ENCODE results near the gene GALNT14. TPM values are rescaled to one million over a fixed set of nuclear protein-coding genes. Genes with fewer than 3 reads are reported as not detected.

The GALNT14 gene
- total RNA-seq, 1 donor from 2014 or later: 0.14 TPM

DNA sequence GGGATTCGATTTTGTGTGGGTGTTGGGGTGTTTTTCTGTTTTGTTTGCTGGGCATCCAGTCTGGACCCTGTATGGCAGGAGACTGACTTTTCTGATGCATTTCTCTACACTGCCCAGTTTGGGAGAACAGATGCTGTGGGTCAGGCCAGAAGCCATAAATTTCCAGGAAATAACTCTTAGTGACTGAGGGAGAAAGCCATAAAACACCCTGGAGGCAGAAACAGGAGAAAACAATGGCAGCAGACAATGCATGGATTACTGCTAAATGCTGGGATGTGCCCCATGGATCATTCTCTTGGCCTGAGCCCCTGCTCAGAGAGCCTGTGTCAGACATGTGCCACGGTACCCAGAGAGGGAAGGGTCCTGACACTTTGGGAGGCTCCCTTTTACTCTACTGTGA, 197.4 kb downstream of the GALNT14 start:
- Histone ChIP-seq H3K27me3 (ENCODE audit: low read depth) (no peaks in the 10 kb centered on the region), H3K4me3 (no peak overlapping the region), H3K9me3 (replicated peaks) (no peaks in the 10 kb centered on the region), H3K36me3 (no peaks in the 10 kb centered on the region), H3K27ac (replicated peaks) (no peak overlapping the region), H3K4me1 (no peaks in the 10 kb centered on the region)
- DNase-seq: no peak
- TF ChIP-seq, protein P1, sequence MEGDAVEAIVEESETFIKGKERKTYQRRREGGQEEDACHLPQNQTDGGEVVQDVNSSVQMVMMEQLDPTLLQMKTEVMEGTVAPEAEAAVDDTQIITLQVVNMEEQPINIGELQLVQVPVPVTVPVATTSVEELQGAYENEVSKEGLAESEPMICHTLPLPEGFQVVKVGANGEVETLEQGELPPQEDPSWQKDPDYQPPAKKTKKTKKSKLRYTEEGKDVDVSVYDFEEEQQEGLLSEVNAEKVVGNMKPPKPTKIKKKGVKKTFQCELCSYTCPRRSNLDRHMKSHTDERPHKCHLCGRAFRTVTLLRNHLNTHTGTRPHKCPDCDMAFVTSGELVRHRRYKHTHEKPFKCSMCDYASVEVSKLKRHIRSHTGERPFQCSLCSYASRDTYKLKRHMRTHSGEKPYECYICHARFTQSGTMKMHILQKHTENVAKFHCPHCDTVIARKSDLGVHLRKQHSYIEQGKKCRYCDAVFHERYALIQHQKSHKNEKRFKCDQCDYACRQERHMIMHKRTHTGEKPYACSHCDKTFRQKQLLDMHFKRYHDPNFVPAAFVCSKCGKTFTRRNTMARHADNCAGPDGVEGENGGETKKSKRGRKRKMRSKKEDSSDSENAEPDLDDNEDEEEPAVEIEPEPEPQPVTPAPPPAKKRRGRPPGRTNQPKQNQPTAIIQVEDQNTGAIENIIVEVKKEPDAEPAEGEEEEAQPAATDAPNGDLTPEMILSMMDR (IDR thresholded peaks at IDR 0.05; ENCODE audit: borderline replicate concordance): no peak
- intact Hi-C loops (cut with micrococcal nuclease): no loop called here

- Histone ChIP-seq H3K9me3 (replicated peaks) (no peaks in the 10 kb centered on the region), H3K4me1 (no peaks in the 10 kb centered on the region), H3K27me3 (ENCODE audit: low read depth) (no peaks in the 10 kb centered on the region), H3K36me3 (no peaks in the 10 kb centered on the region), H3K4me3 (no peak overlapping the region), H3K27ac (replicated peaks) (no peak overlapping the region)
- TF ChIP-seq, protein P1 (IDR thresholded peaks at IDR 0.05; ENCODE audit: borderline replicate concordance): no peak
- intact Hi-C loops (cut with micrococcal nuclease): no loop called here
- no peak for DNase-seq
Measured at GRCh38 chr2:30939364-30939763, 198.9 kb downstream of the GALNT14 start.

DNA sequence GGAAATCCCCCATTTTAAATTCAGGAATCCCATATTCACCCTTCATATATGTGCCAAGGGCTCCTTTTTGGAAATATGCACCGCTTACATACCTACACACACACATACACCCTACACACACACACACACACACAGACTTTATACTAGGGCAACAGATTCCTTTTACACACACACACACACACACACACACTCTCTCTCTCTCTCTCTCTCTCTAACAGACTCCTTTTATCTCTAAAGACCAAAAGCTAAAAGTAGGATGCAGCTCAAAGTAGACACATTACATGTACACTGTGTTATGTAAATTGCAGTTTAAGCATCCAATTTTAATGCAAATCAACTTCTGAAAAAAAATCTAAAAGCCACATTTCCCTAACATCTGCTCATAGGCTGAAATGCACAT, 200.0 kb downstream of the GALNT14 start:
- intact Hi-C loops (cut with micrococcal nuclease): no loop called here
- Histone ChIP-seq H3K27me3 (ENCODE audit: low read depth) (no peaks in the 10 kb centered on the region), H3K4me3 (no peak overlapping the region), H3K27ac (replicated peaks) (no peak overlapping the region), H3K9me3 (replicated peaks) (no peaks in the 10 kb centered on the region), H3K4me1 (no peaks in the 10 kb centered on the region), H3K36me3 (no peaks in the 10 kb centered on the region)
- TF ChIP-seq, protein P1 (IDR thresholded peaks at IDR 0.05; ENCODE audit: borderline replicate concordance): no peak
- no peak for DNase-seq

DNA sequence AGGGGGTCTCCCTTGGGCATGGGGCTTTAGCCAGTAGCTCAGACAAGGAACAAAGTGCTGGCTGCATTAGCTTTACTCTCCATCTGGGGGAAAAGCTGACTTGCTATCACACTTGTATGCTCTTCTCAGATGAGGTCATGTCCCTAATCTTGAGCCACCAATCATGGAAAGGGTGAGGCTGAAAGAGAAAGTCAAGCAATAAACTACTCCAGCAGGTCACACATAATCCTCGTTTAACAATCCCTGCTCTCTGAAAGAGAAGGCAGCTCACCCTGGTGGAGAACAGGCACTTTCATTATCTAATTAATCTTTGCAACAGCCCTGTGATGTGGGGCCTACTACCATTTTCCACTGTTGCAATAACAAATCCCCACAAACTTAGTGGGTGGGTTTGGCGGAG, 201.3 kb downstream of the GALNT14 start:
- intact Hi-C loops (cut with micrococcal nuclease): no loop called here
- no peak for DNase-seq
- no peak overlapping the region for H3K4me3 ChIP-seq
- TF ChIP-seq, protein P1 (IDR thresholded peaks at IDR 0.05; ENCODE audit: borderline replicate concordance): no peak
- no peaks in the 10 kb centered on the region for H3K36me3 ChIP-seq
- no peaks in the 10 kb centered on the region for H3K4me1 ChIP-seq
- no peak overlapping the region for H3K27ac ChIP-seq (replicated peaks)
- no peaks in the 10 kb centered on the region for H3K27me3 ChIP-seq (ENCODE audit: low read depth)
- no peaks in the 10 kb centered on the region for H3K9me3 ChIP-seq (replicated peaks)

DNA sequence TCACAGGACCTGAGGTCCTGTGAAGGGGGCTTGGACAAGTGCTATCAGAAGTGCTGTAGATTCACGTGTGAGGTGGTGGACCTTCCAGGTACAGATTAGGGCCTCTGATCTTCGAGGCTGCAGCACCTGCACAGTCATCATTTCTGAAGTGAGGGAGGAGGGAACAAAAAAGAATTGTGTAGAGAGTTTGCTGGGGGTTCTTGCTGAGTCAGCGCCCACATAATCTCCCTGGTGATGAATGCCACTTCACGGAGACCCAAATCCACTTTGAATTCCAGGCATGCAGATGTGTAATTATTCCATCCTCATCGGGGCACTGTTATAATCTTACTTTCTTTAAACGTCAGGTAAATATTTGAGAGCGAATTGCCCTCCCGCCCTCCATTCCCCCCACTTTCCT, 202.4 kb downstream of the GALNT14 start:
- H3K4me3 ChIP-seq: no peak overlapping the region
- no peaks in the 10 kb centered on the region for H3K9me3 ChIP-seq (replicated peaks)
- H3K4me1 ChIP-seq: no peaks in the 10 kb centered on the region
- peaks cover 5% of the 10 kb centered on the region for H3K27me3 ChIP-seq (ENCODE audit: low read depth)
- TF ChIP-seq, protein P1 (IDR thresholded peaks at IDR 0.05; ENCODE audit: borderline replicate concordance): no peak
- H3K27ac ChIP-seq (replicated peaks): no peak overlapping the region
- intact Hi-C loops (cut with micrococcal nuclease): no loop called here
- H3K36me3 ChIP-seq: no peaks in the 10 kb centered on the region
- DNase-seq: no peak

DNA sequence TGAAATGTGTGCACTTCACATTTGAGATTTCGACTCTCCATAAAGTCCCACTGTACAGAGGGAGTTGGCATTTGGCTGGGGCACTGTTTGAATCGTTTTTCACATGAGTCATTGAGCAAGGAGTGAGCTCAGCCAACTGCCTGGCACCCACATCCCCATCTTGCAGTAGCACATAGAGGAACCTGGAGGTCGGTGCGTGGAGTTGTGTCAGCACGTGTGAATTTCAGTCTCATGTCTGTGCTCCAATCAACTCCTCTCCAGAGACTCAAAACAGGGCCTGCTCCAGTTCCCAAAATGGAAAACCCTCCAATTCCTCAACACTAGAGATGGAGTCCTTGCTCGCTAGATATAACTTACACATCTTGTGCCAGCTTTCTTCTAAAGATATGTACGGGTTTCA, 204.2 kb downstream of the GALNT14 start:
- no peak for DNase-seq
- TF ChIP-seq, protein P1 (IDR thresholded peaks at IDR 0.05; ENCODE audit: borderline replicate concordance): no peak
- Histone ChIP-seq H3K9me3 (replicated peaks) (no peaks in the 10 kb centered on the region), H3K4me3 (no peak overlapping the region), H3K36me3 (no peaks in the 10 kb centered on the region), H3K27ac (replicated peaks) (no peak overlapping the region), H3K4me1 (no peaks in the 10 kb centered on the region), H3K27me3 (ENCODE audit: low read depth) (peaks cover 5% of the 10 kb centered on the region)
- intact Hi-C loops (cut with micrococcal nuclease): no loop called here

All from left ventricle myocardium inferior (tissue), 1 donor.